ENCODE results near the gene LDLRAD4. TPM values are rescaled to one million over a fixed set of nuclear protein-coding genes. Genes with fewer than 3 reads are reported as not detected.

LDLRAD4 gene
- polyA plus RNA-seq, 1 of the 3 experiments (the other 2 are of a cell fraction): 0.16 TPM

DNA sequence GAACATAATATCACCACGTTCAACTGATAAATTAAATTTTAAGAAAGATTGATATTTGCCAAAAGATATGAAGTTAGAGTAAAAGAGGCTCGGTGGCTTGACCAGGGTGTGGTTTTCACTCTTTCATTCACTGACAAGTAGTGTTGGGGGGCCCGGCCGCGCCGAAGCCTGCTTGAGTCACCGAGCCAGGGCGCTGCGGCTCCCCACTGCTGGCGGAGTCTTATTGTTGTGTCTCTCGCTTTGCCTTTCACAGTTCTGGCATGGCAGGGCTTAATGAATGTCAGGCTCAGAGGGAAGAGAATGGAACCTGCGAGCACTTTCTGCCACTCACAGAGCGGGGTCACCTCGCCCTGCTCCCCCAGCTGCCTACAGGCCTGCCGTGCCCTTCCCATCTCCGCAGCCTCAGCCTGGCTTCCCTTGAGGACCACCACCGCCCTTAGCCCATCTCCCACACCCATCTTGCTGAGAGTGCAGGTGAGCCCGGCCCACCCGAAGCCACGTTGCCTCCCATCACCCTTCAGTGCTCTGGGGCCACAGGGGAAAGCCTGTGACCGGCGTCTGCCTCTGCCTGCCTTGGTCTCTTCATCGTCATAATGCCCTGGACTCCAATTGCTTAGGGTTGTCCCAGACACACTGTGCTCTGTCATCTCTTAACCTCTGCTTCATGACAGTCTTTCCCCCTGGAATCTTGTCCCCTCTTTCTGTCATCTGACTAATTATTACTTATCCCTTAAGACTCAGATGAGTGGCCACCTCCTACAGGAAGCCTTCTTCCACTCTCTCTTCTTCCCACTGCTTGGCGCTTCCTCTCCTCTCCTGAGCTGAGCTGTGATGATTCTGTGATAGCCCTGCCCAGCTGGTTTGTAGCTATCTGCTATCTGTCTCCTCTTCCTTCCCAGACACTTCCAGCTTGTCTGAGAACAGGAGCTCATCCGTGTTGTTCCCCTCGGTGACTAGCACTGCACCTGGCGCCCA lies 365.3 kb downstream of the LDLRAD4 start:
- Histone ChIP-seq H3K9me3 (no peaks in the 10 kb centered on the region), H3K79me2 (ENCODE audit: insufficient read depth) (no peaks in the 10 kb centered on the region), H3K27me3 (ENCODE audit: insufficient read depth) (no peaks in the 10 kb centered on the region), H3K4me2 (no peak overlapping the region), H3K4me3 (ENCODE audit: low read depth in 2 of 2, low read length in 1 of 2) (no peak overlapping the region), H3K27ac (ENCODE audit: low read depth in 2 of 2, low read length in 1 of 2) (peak overlapping the region in 1 of 2 experiments; percentile 94; a peak in 2 of 4 replicates), H4K20me1 (ENCODE audit: insufficient read depth) (no peaks in the 10 kb centered on the region), H2AFZ (ENCODE audit: low read depth) (no peak overlapping the region), H3K36me3 (replicated peaks in 1 of 2; ENCODE audit: control insufficient read depth in 1 of 2, insufficient read depth in 2 of 2, low read length in 1 of 2) (no peaks in the 10 kb centered on the region), H3K9me2 (no peaks in the 10 kb centered on the region), H3F3A (replicated peaks; ENCODE audit: insufficient read depth) (no peaks in the 10 kb centered on the region), H3K9ac (no peak overlapping the region), H3K4me1 (ENCODE audit: control insufficient read depth in 1 of 2, insufficient read depth in 2 of 2, low read depth in 1 of 2, low read length in 1 of 2) (peaks cover 0 to 51% of the 10 kb centered on the region in 2 experiments; a peak in 2 of 4 replicates)
- WGBS (ENCODE audit: low lambda C conversion rate): 74% methylated on average over 25 of the region's 27 CpGs
- no peak for TF ChIP-seq EZH2phosphoT487 (IDR thresholded peaks at IDR 0.05; ENCODE audit: borderline replicate concordance, low read depth)
- no peak for TF ChIP-seq TEAD4 (IDR thresholded peaks at IDR 0.05; ENCODE audit: borderline replicate concordance, insufficient read depth)
- no peak for TF ChIP-seq FOSL2 (IDR thresholded peaks at IDR 0.05; ENCODE audit: borderline replicate concordance, low read depth)
- TF ChIP-seq CHD2 (IDR thresholded peaks at IDR 0.05; ENCODE audit: low read length, partially characterized antibody): no peak
- TF ChIP-seq RCOR1 (IDR thresholded peaks at IDR 0.05; ENCODE audit: low read length): no peak
- no peak for TF ChIP-seq NRF1 (IDR thresholded peaks at IDR 0.05; ENCODE audit: low read depth, low read length)
- TF ChIP-seq MEF2A (IDR thresholded peaks at IDR 0.05; ENCODE audit: borderline replicate concordance, low read depth): no peak
- TF ChIP-seq, protein P1, sequence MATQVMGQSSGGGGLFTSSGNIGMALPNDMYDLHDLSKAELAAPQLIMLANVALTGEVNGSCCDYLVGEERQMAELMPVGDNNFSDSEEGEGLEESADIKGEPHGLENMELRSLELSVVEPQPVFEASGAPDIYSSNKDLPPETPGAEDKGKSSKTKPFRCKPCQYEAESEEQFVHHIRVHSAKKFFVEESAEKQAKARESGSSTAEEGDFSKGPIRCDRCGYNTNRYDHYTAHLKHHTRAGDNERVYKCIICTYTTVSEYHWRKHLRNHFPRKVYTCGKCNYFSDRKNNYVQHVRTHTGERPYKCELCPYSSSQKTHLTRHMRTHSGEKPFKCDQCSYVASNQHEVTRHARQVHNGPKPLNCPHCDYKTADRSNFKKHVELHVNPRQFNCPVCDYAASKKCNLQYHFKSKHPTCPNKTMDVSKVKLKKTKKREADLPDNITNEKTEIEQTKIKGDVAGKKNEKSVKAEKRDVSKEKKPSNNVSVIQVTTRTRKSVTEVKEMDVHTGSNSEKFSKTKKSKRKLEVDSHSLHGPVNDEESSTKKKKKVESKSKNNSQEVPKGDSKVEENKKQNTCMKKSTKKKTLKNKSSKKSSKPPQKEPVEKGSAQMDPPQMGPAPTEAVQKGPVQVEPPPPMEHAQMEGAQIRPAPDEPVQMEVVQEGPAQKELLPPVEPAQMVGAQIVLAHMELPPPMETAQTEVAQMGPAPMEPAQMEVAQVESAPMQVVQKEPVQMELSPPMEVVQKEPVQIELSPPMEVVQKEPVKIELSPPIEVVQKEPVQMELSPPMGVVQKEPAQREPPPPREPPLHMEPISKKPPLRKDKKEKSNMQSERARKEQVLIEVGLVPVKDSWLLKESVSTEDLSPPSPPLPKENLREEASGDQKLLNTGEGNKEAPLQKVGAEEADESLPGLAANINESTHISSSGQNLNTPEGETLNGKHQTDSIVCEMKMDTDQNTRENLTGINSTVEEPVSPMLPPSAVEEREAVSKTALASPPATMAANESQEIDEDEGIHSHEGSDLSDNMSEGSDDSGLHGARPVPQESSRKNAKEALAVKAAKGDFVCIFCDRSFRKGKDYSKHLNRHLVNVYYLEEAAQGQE (IDR thresholded peaks at IDR 0.05; ENCODE audit: low read depth, low read length): no peak
- no peak for TF ChIP-seq ELF1 (IDR thresholded peaks at IDR 0.05)
- no peak for TF ChIP-seq SIN3A (IDR thresholded peaks at IDR 0.05; ENCODE audit: borderline replicate concordance, low read depth, low read length)
- TF ChIP-seq, protein P2, sequence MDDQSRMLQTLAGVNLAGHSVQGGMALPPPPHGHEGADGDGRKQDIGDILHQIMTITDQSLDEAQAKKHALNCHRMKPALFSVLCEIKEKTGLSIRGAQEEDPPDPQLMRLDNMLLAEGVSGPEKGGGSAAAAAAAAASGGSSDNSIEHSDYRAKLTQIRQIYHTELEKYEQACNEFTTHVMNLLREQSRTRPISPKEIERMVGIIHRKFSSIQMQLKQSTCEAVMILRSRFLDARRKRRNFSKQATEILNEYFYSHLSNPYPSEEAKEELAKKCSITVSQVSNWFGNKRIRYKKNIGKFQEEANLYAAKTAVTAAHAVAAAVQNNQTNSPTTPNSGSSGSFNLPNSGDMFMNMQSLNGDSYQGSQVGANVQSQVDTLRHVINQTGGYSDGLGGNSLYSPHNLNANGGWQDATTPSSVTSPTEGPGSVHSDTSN (IDR thresholded peaks at IDR 0.05): no peak
- TF ChIP-seq SMC3 (IDR thresholded peaks at IDR 0.05; ENCODE audit: low read depth, low read length): no peak
- TF ChIP-seq GABPA (IDR thresholded peaks at IDR 0.05; ENCODE audit: low read depth): no peak
- no peak for DNase-seq
- CTCF ChIA-PET: interaction anchor here (1.4 to 4.0 kb wide), 2 partner anchors 25 to 368 kb away, joined by 7 to 24 read pairs; no protein-coding TSS in a partner anchor
- POLR2A ChIA-PET: no interaction called here

All from SK-N-SH (cell line).